GM12878 (cell line): ENCODE measurements around the gene BORCS5. TPM values are rescaled to one million over a fixed set of nuclear protein-coding genes. Genes with fewer than 3 reads are reported as not detected.

Experiments used
- ATAC-seq: fragments of 200-7000 bp; cut with Tn5 transposase; 3 replicates; pipeline ENCODE4 v1.9.1; 2020; ENCODE audit warnings: mild to moderate bottlenecking, moderate library complexity
- BruUV-seq: library from RNA; stranded (reverse); fragments of 400-500 nt; replicated peaks from 2 replicates; lab custom pipeline; 2021; lab: Mats Ljungman, UMichigan
- CTCF ChIA-PET: fragments of 300-600 bp; sonication (Branson Sonifier 250); formaldehyde crosslinking; extraction: SDS; loops from one replicate; lab custom pipeline; 2021; ENCODE audit warnings: inconsistent platforms; lab: Yijun Ruan, JAX
- POLR2A ChIA-PET: fragments of 350-600 bp; formaldehyde crosslinking; extraction: SDS; loops from one replicate; lab custom pipeline; 2021; ENCODE audit warnings: inconsistent platforms; lab: Charles Lee
- RAD21 ChIA-PET: fragments of 300-600 bp; sonication (Branson Sonifier 250); formaldehyde crosslinking; loops from one replicate; lab custom pipeline; 2023; ENCODE audit warnings: antibody characterized with exemption; ENCODE audit not compliant: unreplicated experiment; lab: Charles Lee
- SMC1A ChIA-PET: fragments of 300-600 bp; sonication (Branson Sonifier 250); formaldehyde crosslinking; loops from one replicate; lab custom pipeline; 2023; ENCODE audit not compliant: unreplicated experiment, uncharacterized antibody; lab: Charles Lee
- DNase-seq: peaks from one replicate; pipeline ENCODE4 v3.0.0-alpha.2; 2011; ENCODE audit warnings: low read depth, low spot score
- FAIRE-seq: peaks from 3 replicates; lab custom pipeline; 2011; peaks lifted over from hg19 to GRCh38; lab: Jason Lieb, UNC
- H2AFZ ChIP-seq: 2 replicates; pipeline ENCODE4 v1.6.0; 2011; ENCODE audit warnings: low read depth, low read length, control low read depth; ENCODE audit not compliant: control insufficient read depth
- H3K27ac ChIP-seq: 2 replicates; pipeline ENCODE4 v1.5.1; 2011; ENCODE audit warnings: control low read depth; ENCODE audit not compliant: control insufficient read depth, insufficient read depth
- H3K27me3 ChIP-seq, 2 experiments: replicated peaks in 1 of 2; 2 replicates each; pipeline versions ENCODE4 v1.6.0 to v1.6.1; 2011; ENCODE audit warnings: low read length in 1 of 2; ENCODE audit not compliant: control insufficient read depth in 2 of 2, insufficient read depth in 2 of 2
- H3K36me3 ChIP-seq, 2 experiments: 2 replicates each; pipeline ENCODE4 v1.5.1; 2011; ENCODE audit warnings: low read length in 1 of 2; ENCODE audit not compliant: control insufficient read depth in 2 of 2, insufficient read depth in 2 of 2
- H3K4me1 ChIP-seq: 2 replicates; pipeline ENCODE4 v1.6.1; 2011; ENCODE audit warnings: mild to moderate bottlenecking, low read length, moderate library complexity, mixed read lengths; ENCODE audit not compliant: control insufficient read depth, insufficient read depth
- H3K4me2 ChIP-seq: 2 replicates; pipeline ENCODE4 v1.6.0; 2011; ENCODE audit warnings: control low read depth; ENCODE audit not compliant: control insufficient read depth, insufficient read depth
- H3K4me3 ChIP-seq: fragments of 200-600 bp; sonication (generic); 2 replicates; pipeline ENCODE4 v1.5.1; 2016
- H3K79me2 ChIP-seq: 2 replicates; pipeline ENCODE4 v1.6.0; 2011; ENCODE audit warnings: low read length; ENCODE audit not compliant: control insufficient read depth, insufficient read depth
- H3K9ac ChIP-seq: 2 replicates; pipeline ENCODE4 v1.8.0; 2011; ENCODE audit warnings: low read length, control low read depth, mixed read lengths; ENCODE audit not compliant: control insufficient read depth, insufficient read depth
- H3K9me3 ChIP-seq: replicated peaks from 3 replicates; pipeline ENCODE4 v1.5.1; 2011; ENCODE audit warnings: mild to moderate bottlenecking, low read length; ENCODE audit not compliant: control insufficient read depth, insufficient read depth
- H4K20me1 ChIP-seq: 2 replicates; pipeline ENCODE4 v1.6.0; 2011; ENCODE audit not compliant: control insufficient read depth, insufficient read depth
- BHLHE40 ChIP-seq, 2 experiments: fragments of 450-650 bp in 1 of 2; IDR thresholded peaks; 2 replicates each; pipeline ENCODE4 v1.6.1; 2011 to 2017; ENCODE audit warnings: low read depth in 2 of 2, borderline replicate concordance in 1 of 2, improper control_type of control experiment in 1 of 2, low read length in 1 of 2, mild to moderate bottlenecking in 1 of 2
- CBX3 ChIP-seq: fragments of 200-600 bp; sonication (generic); IDR thresholded peaks from 2 replicates; pipeline ENCODE4 v1.6.1; 2016; ENCODE audit warnings: low read depth, borderline replicate concordance
- CHD2 ChIP-seq: IDR thresholded peaks from 2 replicates; pipeline ENCODE4 v1.6.1; 2011; ENCODE audit warnings: low read depth, low read length, improper control_type of control experiment, borderline replicate concordance
- GATAD2B ChIP-seq: fragments of 450-650 bp; conservative IDR thresholded peaks from 2 replicates; pipeline ENCODE4 v1.6.1; 2017; ENCODE audit warnings: low read depth, mild to moderate bottlenecking, moderate library complexity
- IKZF1 ChIP-seq: fragments of 450-650 bp; conservative IDR thresholded peaks from 2 replicates; pipeline ENCODE4 v1.6.1; 2017; ENCODE audit warnings: antibody characterized with exemption, mild to moderate bottlenecking
- NBN ChIP-seq: fragments of 450-650 bp; IDR thresholded peaks from 2 replicates; pipeline ENCODE4 v1.6.1; 2016
- PAX8 ChIP-seq: fragments of 450-650 bp; IDR thresholded peaks from 2 replicates; pipeline ENCODE4 v1.6.1; 2017; ENCODE audit warnings: mild to moderate bottlenecking, moderate library complexity
- PML ChIP-seq: IDR thresholded peaks from 2 replicates; pipeline ENCODE4 v1.6.1; 2012; ENCODE audit warnings: low read length, inconsistent platforms
- SUPT20H ChIP-seq: IDR thresholded peaks from 2 replicates; pipeline ENCODE4 v1.6.1; 2011; ENCODE audit warnings: low read depth, mild to moderate bottlenecking, low read length, moderate library complexity, borderline replicate concordance; ENCODE audit not compliant: control insufficient read depth
- TBL1XR1 ChIP-seq: IDR thresholded peaks from 2 replicates; pipeline ENCODE4 v1.6.1; 2012; ENCODE audit warnings: low read depth, low read length, improper control_type of control experiment
- ZNF384 ChIP-seq: IDR thresholded peaks from 2 replicates; pipeline ENCODE4 v1.6.1; 2012; ENCODE audit warnings: low read depth, mild to moderate bottlenecking, low read length, improper control_type of control experiment, borderline replicate concordance
- ZSCAN29 ChIP-seq: fragments of 450-650 bp; IDR thresholded peaks from 2 replicates; pipeline ENCODE4 v1.6.1; 2017; ENCODE audit warnings: mild to moderate bottlenecking, moderate library complexity
- WGBS: methylation state at CpG from one replicate; pipeline ENCODE4 v1.1.6; 2016; ENCODE audit warnings: low lambda C conversion rate; ENCODE audit not compliant: insufficient replicate concordance, insufficient coverage; ENCODE audit errors: missing lambda C conversion rate; 5-methylcytosine and 5-hydroxymethylcytosine counted together
- in situ Hi-C: fragments of 300-500 bp; cut with MboI; formaldehyde crosslinking; loops from 9 replicates; pipeline ENCODE4 v1.14.3; 2018; ENCODE audit warnings: mixed read lengths
- intact Hi-C: fragments of 100-400 bp; cut with micrococcal nuclease; formaldehyde crosslinking; loops from one replicate; pipeline ENCODE4 v1.14.2; 2022; ENCODE audit not compliant: unreplicated experiment
- polyA plus RNA-seq, 11 experiments: library from polyadenylated mRNA; depleted of rRNA in 4 of 11; unstranded in 6 of 11; stranded (reverse) in 5 of 11; fragments of >200 nt; fragmentation: Nextera tagmentation in 4 of 11; fragmentation: Illumina TruSeq in 1 of 11; extraction: Ambion mirVana in 4 of 11; extraction: Trizol in 1 of 11; gene quantifications; 1 replicate in 1 of 11; 2 replicates in 10 of 11; pipeline versions ENCODE4 v1.2.1 to v1.2.3, GENCODE V29; 2011 to 2016; ENCODE audit warnings: inconsistent platforms in 2 of 11, missing spikeins in 2 of 11, low read depth in 1 of 11
- total RNA-seq, 4 experiments: library from RNA; depleted of rRNA in 3 of 4; stranded (reverse); fragments of >200 nt in 3 of 4; fragmentation: Illumina TruSeq in 1 of 4; extraction: Trizol in 1 of 4; gene quantifications; 2 replicates each; pipeline versions ENCODE4 v1.2.1 to v1.2.3, GENCODE V29; 2013 to 2021

The BORCS5 gene
- total and polyA plus RNA-seq, 10 of the 15 experiments (the other 5 are each of a cell fraction or from before 2014, with no cell fraction given), result 1.4 to 39.7 (median 16.1) TPM

DNA sequence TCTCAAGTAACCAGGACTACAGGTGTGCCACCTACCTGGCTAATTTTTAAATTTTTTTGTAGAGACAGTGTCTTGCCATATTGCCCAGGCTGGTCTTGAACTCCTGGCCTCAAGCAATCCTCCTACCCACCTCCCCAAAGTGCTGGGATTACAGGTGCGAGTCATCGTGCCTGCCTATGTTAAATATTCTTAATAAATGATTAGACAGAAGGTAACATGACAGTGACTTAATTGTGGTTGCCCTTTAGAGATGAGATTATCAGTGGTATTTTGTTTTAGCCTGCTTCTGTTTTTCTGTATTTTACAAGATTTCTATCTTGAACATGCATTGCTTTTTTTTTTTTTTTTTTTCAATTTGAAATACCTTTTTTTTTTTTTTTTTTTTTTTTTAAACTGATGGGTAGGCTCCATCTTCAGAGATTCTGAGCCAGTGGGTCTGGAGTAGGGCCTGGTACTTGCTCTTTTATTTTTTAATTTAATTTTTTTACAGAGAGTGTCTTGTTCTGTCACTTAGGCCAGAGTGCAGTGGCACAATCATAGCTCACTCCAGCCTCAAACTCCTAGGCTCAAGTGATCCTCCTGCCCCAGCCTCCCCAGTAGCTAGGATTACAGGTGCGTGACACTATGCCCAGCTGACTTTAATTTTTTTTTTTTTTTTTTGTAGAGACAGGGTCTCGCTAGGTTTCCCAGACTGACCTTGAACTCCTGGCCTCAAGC lies 88.4 kb downstream of the BORCS5 start:
- ChIA-PET POLR2A (interaction anchor here (0.6 to 1.2 kb wide), 2 partner anchors 27 to 325 kb away, joined by 3 read pairs; no protein-coding TSS in a partner anchor), CTCF (interaction anchor here (0.7 to 2.8 kb wide), 5 partner anchors 10 to 65 kb away, joined by 3 to 7 read pairs (median 4); no protein-coding TSS in a partner anchor), RAD21 (interaction anchor here (1.0 to 1.8 kb wide), 3 partner anchors 10 to 68 kb away, joined by 3 to 4 read pairs (median 4); no protein-coding TSS in a partner anchor), SMC1A (interaction anchor here (0.6 to 2.3 kb wide), 9 partner anchors 9 to 44 kb away, joined by 3 to 12 read pairs (median 4); no protein-coding TSS in a partner anchor)
- H3K4me2 ChIP-seq, result no peak overlapping the region
- no peaks in the 10 kb centered on the region for H3K4me1 ChIP-seq
- TF ChIP-seq ZNF384 (peak; percentile 53), CBX3 (no peak)
- no peak overlapping the region for H3K27ac ChIP-seq
- no peaks in the 10 kb centered on the region for H3K9me3 ChIP-seq
- no peak for DNase-seq
- no peak for FAIRE-seq
- 97% methylated on average over 3 of the region's 4 CpGs for WGBS
- H2AFZ ChIP-seq, result no peak overlapping the region
- no peak overlapping the region for H3K9ac ChIP-seq
- no peak overlapping the region for H3K4me3 ChIP-seq
- ATAC-seq, result no peak
- H3K36me3 ChIP-seq, result no peaks in the 10 kb centered on the region
- in situ Hi-C loops (no loop called here), intact Hi-C loops (no loop called here)
- H4K20me1 ChIP-seq, result no peaks in the 10 kb centered on the region
- no TSS peak for BruUV-seq
- no peaks in the 10 kb centered on the region for H3K27me3 ChIP-seq
- H3K79me2 ChIP-seq, result no peaks in the 10 kb centered on the region

DNA sequence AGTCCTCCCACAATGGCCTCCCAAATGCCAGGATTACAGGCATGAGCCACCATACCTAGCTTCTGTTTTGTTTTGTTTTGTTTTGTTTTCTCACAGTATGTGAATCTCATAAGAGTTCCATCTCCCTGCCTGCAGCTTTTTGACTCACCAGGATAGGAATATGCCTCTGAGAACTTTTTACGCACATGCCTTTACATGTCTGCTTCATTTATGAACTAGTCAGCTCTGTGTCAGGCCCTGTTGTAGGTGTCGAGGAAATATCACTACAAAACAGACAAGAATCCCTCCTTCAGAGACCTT lies 89.0 kb downstream of the BORCS5 start:
- no peak for FAIRE-seq
- no peaks in the 10 kb centered on the region for H3K27me3 ChIP-seq
- no peak for TF ChIP-seq PML
- no peak for TF ChIP-seq IKZF1
- no peak for TF ChIP-seq SUPT20H
- no peak for TF ChIP-seq TBL1XR1
- TF ChIP-seq CHD2, result no peak
- TF ChIP-seq BHLHE40 (IDR thresholded peaks at IDR 0.05; ENCODE audit: borderline replicate concordance in 1 of 2, low read depth in 2 of 2, low read length in 1 of 2), result no peak
- no peak for TF ChIP-seq PAX8
- TF ChIP-seq NBN, result no peak
- TF ChIP-seq ZSCAN29, result no peak
- TF ChIP-seq GATAD2B, result no peak
- CTCF ChIA-PET, result interaction anchor here (0.7 to 2.8 kb wide), 2 partner anchors 9 to 20 kb away, joined by 5 to 7 read pairs; no protein-coding TSS in a partner anchor
- no peaks in the 10 kb centered on the region for H3K9me3 ChIP-seq
- POLR2A ChIA-PET, result interaction anchor here (0.6 kb wide), 1 partner anchor 325 kb away, joined by 3 read pairs; no protein-coding TSS in a partner anchor
- no peak overlapping the region for H3K4me3 ChIP-seq
- no peaks in the 10 kb centered on the region for H3K79me2 ChIP-seq
- WGBS, result 95% methylated on average over 2 of the region's 2 CpGs
- H3K36me3 ChIP-seq, result no peaks in the 10 kb centered on the region
- no peak for ATAC-seq
- no peak overlapping the region for H2AFZ ChIP-seq
- SMC1A ChIA-PET, result interaction anchor here (0.6 to 1.6 kb wide), 4 partner anchors 11 to 29 kb away, joined by 3 to 6 read pairs (median 4); no protein-coding TSS in a partner anchor
- H3K9ac ChIP-seq, result no peak overlapping the region
- no TSS peak for BruUV-seq
- no peak overlapping the region for H3K4me2 ChIP-seq
- in situ Hi-C loops, result no loop called here
- H3K4me1 ChIP-seq, result no peaks in the 10 kb centered on the region
- RAD21 ChIA-PET, result interaction anchor here (1.3 kb wide), 1 partner anchor 11 kb away, joined by 4 read pairs; no protein-coding TSS in a partner anchor
- H4K20me1 ChIP-seq, result no peaks in the 10 kb centered on the region
- H3K27ac ChIP-seq, result no peak overlapping the region
- intact Hi-C loops, result no loop called here
- no peak for DNase-seq
